ENCODE measurements around the gene CHD5.
A peak's percentile ranks its signal among the peaks of the same experiment; 100 is the strongest.

Gene CHD5

DNA sequence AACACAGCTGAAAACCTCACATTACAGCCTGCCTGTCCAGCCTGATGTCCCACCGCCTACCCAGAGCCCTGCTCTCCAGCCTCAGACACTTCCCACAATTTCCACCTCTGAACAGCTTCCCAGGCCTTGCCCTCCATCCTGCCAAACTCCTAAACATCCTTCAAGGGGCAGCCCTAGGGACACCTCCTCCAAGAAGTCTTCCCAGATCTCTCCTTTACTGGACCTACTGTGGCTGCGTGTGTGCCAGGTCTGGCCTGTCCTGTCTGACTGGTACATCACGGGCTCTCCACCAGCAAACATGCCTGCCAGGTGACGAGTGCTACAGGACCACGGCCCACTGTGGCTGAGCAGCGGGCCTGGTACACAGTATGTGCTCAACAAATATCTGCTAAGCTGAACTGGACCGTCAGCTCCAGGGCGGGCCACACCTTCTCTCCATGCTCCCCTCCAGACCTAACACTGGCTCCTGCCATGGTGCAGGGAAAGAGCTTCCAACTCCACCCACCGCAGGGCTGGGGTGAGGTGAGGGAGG, 28.8 kb downstream of the CHD5 start:
- DNase-seq: no peak

DNA sequence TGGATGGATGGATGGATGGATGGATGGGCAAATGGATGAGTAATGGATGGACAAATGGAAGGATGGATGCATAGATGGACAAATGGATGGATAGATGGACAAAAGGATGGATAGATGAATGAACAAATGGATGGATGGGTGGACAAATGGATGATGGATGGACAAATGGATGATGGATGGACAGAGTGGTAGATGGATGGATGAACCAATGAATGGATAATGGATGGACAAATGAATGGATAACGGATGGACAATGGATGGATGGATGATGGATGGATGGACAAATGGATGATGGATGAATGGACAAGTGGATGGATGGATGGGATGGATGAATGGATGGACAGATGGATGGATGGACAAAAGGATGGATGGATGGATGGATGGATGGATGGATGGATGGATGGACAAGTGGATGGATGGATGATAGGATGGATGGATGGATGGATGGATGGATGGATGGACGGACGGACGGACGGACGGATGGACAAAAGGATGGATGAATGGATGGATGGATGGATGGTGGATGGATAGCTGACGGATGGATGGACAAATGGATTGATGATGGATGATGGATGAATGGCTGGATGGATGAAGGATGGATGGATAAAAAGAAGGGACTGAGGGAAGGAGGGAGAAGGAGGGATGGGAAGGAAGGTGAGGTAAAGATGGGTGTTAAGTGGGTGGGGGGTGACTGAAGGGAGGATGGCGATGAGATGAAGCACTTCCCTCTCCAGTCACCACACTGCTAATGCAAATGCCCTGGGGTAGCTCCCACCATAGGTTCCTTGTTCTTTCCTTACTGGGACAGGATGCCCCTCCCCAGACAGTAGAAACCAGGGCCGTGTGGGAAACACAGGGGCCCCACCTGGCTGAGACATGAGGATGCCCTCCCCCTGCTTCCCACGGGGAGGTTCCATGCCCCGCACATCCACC, 29.8 kb downstream of the CHD5 start:
- no peak for DNase-seq

DNA sequence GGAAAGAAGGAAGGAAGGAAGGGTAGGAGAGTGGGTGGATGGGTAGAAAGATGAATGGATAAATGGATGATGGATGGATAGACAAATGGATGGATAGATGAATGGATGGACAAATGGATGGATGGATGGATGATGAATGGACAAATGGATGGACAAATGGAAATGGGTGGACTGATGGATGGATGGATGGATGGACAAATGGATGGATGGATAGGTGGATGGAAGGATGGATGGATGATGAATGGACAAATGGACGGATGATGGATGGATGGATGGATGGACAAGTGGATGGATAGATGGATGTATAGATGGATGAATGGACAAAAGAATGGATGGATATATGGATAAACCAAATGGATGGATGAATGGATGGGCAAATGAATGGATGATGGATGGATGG, 30.5 kb downstream of the CHD5 start:
- no peak for DNase-seq

DNA sequence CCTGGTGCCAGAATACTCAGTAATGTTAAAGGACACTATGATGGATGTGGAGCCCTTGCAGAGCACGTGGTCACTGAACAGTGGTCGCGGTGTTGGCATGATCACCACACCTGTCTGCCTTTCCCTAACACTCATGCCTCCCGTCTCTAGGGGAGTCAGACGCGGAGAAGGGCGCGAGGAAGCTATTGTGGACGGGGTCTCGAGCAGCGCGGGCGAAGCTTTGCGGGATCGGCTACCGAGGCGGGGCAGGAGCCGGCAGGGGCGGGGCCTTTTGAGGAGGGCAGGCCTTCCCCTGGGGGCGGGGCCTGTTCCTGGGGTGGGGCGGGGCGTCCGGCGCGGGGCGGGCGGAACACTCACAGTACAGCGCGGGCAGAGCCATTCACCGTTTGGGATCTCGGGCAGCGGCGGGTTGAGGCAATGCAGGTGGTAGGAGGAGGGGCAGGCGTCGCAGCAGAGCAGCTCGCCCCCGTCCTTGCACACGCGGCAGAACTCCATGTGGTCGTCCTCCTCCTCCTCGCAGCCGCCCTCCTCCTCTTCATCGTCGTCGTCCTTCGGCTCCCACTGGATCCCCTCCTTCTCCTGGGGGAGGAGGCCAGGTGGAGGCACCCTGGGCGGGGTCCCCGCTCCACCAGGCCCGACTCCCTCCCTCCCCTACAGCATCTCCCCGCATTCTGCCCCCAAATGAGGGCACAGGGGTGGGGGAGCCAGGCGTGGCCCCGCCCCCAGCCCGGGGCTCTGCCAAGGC, 31.5 kb downstream of the CHD5 start:
- peak; percentile 78 for DNase-seq

DNA sequence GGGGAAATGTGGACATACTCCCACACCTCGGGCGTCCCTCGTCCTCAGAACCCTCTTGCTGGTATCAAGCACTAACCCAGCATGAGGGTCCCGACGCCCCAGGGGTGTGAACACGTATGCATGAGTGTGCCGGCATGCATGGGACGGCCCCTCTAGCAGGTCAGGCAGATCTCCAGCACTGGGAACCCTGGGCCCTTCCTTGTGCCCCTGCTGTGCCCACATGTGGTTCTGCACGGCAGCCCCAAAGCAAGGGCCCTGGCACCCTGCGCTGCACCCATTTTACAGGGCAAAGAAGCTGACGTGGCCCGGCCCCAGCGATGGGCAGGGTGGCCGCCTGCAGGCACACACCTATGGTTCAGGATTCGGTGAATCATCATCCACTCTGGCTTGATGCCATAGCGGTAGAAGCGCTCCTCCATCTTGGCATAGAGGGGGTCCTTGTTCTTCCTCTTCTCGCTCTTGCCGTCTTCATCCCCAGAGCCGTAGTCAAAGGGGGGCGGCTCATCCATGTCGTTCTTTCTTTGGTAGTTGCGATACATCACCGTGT, 34.2 kb downstream of the CHD5 start:
- DNase-seq: no peak

DNA sequence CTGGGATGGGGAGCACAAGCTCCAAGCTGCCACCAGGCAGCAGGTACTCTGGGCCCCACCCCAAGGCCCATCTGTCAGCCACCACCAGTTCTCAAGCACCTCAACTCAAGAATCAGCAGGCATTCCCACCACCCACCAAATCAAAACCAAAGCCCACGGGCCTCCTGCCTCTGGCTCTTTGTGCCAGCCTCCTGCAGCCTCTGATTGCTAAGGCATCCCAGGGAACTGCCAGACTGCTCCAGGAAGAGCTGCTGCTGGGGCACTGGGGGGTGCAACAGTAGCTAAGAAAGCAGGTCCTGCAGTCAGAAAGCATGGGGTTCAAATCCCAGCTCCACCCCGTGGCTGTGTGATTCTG, 34.7 kb downstream of the CHD5 start:
- no peak for DNase-seq

DNA sequence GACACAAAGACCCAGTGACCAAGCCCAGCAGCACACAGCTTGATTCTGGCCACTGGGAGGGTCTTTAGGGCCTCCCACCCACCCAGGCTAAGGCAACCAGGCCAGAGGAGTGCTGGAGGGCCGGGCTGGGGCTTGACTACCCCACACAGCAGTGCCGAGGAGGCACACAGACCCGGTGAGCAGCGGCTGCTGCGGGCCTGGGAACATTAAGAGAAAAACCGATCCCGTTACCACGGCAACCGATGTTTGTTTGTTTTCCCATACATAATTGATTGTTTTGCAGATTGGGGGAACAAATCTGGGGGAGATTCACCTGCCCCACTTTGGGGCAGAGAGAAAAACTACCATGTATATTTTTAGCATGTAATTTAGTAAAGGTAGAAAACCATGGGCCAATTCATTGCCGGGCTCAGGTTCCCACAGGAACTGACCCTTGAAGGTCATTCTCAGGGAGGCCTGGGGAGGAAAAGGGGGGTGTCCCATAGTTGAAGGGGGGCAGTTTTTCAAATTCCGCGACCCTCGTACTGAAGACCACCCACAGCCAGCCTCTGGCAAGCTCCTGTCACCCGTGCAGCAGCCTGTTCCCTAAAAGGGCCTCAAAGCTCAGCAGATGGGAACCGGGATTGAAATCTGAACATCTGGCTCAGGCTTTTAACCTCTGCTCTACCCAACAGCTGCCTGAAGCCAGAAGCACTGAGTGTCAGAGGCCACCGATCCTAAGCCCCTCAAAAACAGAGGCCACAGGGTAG, 35.3 kb downstream of the CHD5 start:
- no peak for DNase-seq

DNA sequence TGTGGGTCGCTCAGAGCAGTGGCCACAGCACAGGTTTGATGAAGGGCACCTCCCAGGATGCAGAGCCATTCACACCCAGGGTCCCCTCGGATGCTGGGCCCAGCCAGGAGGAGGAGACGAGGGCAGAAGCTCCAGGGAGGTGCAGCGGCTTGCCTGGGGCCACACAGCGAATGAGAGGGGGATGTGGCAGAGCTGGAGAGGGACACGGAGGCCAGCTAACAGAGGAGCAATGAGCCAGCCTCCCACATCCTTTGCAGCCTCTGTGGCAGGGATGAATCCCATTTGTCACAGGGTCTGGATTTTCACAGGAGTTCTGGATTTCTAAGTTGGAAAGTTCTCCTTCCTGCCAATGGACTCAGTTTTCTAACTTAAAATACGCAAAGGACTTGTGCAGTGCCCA, 35.9 kb downstream of the CHD5 start:
- no peak for DNase-seq

DNA sequence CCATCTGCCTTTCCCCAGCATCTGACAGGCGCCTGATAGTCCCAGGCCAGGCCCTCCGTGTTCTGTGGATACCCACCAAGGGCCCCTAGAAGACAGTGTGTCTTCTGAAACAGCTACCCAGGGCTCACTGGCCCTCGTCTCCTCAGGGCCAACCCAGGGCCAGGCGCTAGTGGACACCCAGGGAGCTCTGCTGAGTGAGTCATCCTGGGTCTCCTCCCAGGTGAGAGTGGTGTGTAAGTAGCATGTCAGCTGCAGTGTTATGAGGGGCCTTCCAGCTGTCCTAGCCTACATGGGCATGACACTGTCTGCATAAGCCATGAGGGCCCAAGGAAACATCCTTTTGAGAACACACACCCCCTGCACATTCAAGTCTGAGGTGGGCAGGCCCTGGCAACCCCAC, 36.7 kb downstream of the CHD5 start:
- no peak for DNase-seq

DNA sequence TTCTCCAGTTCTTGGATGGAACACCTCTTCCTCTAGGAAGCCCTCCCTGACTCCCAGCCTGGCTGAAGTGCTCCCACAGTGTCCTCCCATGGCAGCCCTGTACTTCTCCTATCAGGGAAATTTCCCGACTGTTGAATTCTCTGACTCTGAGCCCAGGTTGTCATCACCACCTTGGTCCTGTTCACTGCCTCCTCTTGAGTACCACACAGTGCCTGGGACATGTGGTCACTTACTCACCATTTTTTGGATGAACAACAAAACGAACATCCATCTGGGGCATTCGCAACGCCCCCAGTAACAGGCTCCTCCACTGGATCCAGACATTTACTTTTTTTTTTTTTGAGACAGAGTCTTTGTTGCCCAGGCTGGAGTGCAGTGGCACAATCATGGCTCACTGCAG, 37.4 kb downstream of the CHD5 start:
- DNase-seq: no peak

DNA sequence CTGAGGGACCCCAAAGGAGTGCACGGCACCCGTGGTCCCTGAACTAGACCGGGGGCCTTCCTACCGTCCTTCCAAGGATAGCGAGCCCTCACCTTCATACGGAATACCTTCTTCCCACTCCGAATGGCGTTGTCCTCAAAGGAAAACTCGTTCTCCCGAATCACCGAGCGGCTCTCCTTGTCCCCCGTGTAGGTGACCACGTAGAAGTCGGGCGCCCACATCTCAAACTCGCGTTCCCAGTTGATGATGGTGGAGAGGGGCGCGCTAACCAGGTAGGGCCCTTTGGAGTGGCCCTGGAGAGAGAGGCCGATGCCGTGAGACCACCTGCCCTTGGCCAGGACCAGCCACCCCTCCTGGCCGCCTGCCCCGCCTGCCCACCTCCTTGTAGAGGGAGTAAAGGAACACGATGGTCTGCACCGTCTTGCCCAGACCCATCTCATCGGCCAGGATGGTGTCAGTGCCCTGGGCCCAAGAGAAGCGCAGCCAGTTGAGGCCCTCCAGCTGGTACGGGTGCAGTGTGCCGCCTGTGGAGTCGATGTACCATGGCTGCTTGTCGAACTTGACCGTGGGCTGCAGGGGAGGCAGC, 38.0 kb downstream of the CHD5 start:
- DNase-seq: no peak

DNA sequence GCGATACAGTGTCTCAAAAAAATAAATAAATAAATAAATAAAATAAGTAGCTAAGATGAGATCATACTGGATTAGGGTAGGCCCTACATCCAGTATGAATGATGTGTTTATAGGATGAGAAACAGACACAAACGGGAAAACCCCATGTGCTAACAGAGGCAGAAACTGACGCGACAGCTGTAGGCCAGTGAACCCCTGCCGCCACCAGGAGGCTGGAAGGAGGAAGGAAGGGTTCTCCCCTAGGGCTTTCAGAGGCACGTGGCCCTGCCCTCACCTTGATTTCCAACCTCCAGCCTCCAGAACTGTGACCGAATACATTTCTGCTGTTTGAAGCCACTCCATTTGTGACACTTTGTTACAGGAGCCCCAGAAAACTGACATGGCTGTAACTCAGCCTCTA, 38.5 kb downstream of the CHD5 start:
- DNase-seq: peak; percentile 66

DNA sequence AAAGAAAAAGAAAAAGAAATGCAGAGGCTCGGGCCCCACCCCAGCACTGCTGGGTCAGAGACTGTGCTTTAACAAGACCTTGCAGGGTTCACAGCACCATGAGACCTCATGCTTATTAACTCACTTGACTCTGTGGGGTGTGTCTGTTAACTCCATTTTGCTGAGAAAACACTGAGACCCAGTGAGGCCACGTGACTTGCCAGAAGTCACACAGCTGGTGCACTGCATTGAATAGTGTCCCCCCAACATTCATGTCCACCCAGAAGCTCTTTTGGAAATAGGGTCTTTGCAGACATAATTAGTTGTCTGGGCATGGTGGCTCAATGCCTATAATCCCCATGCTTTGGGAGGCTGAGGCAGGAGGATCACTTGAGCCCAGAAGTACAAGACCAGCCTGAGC, 39.7 kb downstream of the CHD5 start:
- DNase-seq: no peak

DNA sequence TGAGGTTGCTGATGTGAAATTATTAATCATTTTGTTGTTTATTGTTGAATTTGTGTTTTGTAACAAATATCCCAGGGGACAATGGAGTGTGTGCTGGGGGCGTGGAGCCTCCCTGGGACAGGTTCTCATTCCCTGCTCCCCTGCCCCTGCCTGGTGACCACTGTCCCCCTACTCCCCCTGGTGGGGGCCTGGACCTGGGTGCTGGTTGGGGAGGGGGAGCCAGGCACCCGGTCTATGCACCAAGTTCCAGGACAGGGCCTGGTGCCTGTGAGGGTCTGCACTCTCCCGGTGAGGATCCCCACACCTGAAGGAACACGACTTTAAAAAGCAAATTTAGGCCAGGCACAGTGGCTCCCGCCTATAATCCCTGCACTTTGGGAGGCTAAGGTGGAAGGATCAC, 42.4 kb downstream of the CHD5 start:
- DNase-seq: no peak

DNA sequence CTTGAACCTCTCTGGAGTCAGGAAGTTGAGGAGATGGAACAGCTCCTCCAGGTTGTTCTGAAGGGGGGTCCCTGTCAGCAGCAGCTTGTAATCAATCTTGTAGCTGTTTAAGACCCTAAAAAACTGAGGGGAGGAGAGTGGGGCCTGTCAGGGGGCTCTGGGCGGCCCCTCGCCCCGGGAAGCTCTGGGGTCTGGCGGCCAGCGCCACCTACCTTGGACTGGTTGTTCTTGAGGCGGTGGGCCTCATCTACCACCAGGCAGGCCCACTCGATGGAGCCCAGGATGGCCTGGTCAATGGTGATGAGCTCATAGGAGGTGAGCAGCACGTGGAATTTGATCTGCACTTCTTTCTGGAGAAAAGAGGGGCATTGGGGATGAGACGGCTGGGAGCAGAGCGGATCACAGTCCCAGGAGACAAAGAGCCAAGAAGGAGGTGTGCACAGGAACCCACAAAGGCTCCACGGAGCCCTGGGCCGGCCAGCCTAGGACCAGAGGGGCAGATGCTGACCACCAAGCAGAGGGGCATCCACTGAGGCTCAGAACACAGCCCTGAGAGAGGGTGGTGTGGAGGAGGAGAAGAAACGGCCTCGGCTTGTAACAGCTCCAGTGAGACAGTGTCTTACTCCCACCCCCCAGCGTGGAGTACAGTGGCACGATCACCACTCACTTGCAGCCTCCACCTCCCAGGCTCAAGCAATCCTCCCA, 43.5 kb downstream of the CHD5 start:
- DNase-seq: no peak

DNA sequence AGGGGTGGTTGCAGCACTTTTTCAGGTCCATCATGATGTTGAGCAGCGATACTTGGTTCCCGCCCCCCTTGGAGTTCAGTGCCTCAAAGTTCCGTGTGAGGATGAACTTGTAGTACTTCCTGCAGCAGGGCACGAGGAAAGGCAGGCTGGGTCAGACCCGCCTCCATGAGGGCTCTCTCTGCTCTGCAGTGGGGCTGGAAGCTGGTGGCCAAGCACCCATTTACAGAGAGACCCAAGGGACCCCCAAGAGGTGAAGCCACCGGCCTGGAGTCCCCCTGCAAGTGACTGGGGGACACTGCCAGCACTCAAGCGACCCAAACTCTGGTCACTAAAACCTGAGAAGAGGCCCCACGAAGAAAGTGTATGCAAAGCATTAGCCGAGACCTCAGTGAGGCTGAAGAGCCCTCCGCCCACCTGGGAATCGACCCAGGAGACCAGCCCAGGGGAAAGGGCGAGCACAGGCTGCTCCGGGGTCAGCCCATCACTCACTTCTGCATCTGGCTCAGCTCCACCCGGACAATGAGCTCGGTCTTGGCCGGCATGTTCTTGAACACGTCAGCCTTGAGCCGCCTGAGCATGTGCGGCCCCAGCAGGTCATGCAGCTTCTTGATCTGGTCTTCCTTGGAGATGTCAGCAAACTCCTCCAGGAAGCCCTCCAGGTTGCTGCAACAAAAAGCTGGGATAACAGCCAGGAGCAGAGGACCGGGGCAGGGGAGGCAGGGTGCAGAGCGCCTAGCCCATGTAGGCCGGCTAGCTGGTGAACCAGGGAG, 45.2 kb downstream of the CHD5 start:
- DNase-seq: no peak

DNA sequence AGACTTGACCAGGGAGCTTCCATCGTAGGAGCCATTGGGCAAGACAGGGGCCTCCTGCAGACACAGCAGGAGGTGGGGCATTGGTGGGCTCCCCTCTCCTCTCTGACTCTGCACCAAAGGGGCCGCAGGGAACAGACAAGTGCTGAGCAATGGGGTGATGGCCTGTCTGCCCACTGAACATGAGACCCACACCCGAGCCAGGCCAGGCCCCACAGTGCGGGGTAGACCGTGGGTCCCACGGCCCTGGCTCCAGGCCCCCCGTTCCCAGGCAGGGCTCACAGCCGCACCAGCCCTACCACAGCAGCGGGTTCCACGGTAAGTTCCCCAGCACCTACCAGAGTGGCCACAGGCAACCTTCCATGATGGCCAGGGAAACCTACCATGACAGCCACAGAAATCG, 45.9 kb downstream of the CHD5 start:
- DNase-seq: no peak

DNA sequence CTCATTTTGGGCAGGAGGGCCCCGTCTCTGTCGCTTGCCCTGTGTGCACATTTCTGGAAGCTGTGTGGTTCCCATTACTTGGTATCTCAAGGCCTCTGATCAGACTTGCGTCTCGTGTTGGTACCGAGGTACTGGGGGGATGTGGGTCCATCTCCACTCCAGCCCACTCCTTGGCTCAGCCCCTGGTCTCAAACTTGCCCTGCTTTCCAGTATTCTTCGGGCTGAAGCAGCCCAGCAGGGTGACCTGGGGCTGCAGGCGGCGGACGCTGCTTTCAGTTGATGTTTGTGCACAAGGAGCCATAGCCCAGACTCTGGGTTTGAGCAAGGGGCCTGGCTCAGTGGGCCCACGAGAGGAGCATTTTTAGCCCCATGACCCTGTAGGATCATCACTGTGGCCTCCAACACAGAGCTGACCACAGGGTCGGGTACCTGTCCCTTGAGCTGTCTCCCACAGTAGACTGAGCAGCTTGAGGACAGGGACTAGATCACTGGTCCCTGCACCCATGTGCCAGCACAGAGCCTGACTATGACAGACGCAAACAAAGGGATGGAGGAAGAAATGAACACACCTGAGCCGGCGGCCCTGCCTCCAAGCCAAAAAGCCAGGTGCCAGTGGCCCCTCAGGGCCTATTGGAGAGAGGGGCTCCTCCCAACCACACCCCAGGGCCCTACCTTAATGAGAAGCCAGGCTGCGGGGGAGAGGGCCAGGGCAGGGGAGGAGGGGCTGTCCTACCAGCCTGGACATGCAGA, 46.8 kb downstream of the CHD5 start:
- no peak for DNase-seq

DNA sequence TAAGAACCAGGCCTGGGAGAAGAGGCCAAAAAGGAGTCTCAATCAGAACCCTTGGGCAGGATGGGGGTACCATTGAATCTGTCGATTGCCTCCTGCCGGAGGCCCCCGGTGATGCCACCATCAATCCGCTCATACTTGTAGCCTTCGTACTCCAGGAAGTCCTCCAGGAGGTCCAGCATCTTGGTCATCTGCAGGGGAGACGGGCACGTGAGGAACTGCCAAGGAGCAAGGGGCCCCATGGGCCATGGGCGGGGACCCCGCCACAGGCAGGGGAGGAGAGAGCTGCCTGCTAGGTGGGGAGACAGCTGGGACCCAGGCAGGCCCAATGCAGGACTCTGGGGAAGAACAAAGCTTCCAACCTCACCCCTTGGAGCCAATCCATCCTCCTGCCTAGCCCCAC, 48.6 kb downstream of the CHD5 start:
- no peak for DNase-seq

DNA sequence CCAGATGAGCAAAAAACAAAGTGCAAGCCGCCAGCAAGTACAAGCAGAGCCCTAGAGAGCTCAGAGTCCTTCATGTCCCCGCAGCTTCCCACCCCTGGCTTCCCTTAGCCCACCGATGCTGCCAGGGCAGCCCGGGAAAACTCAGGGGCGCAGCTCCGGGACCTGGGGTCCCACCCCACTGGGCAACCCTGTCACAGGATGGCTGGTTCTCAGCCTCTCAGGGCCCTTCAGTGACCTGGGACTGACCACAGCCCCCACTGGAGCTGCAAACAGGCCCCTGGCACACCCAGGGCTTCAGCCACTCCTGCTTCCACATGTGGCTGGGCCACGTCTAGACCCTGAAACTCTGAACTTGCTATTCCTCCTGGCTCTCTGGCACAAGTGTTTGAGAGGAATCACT, 49.5 kb downstream of the CHD5 start:
- no peak for DNase-seq

DNA sequence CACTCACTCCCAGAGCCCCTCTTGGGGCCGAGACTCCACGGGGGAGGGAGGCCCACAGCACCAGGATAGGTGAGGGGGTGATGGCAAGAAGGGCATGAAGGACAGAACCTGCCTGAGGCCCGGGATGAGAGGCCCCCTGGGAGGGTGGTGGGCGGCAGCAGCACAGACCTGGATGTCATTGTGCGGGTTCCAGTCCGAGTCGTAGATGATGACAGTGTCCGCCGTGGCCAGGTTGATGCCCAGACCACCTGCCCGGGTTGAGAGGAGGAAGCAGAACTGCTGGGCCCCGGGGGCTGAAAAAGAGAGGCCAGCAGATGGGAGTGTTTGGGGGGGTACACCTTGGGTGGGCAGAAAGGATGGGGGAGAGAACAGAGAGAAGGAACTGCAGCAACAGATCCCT, 50.1 kb downstream of the CHD5 start:
- DNase-seq: no peak

All from stimulated activated CD4-positive, alpha-beta T cell treated with anti-CD3 and anti-CD28 coated beads, Interleukin-1b, Interleukin-23, amount 100 ng/mL, for 48 hours (primary cell).